ENCODE results near the gene PRKCQ.
A peak's percentile ranks its signal among the peaks of the same experiment; 100 is the strongest.

PRKCQ gene

DNA sequence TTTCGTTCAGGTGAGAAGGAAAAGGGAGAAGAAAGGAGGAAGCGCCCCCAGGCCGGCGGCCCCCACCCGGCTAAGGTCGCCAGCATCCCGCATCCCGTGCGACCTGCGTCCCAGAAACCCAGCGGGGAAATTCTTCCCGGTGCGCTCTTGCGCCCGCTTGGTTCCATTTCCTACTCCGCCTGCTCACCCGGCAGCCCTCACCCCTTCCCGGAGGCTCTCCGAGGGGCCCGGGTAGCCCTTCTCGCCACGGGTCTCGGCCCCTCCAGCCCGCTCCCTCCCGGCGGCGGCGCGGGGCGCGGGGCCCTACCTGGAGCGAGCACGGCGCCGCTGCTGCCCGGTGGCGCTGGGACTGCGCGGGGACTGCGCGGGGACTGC is at the start of gene PRKCQ:
TSS of gene PRKCQ (minus strand) at position 373 of the 375 bp plus-strand sequence. CDS start 65,141 bp downstream, outside the sequence.
- no peak for DNase-seq

DNA sequence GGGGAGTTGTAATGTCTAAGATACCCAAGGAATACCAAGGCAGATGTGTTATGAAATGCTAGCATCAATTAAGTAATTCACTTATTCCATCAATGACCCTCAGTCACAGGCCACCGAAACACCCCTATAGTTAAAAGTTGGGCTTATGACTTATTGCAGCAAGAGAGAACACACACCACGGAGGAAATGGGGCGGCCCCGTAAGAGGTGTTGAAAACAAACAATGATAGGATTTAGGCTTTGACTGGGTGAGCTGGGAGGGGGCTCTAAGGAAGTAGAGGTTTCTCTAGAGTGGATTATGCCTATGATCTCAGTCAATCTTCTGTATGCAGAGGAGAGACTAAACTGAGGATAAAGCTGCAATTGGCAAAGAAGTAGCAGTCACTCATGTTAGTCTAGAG is 45.4 kb upstream of the PRKCQ start:
- DNase-seq, result no peak

GRCh38 chr10:6624392-6624791 is 44.3 kb upstream of the PRKCQ start:
- no peak for DNase-seq

DNA sequence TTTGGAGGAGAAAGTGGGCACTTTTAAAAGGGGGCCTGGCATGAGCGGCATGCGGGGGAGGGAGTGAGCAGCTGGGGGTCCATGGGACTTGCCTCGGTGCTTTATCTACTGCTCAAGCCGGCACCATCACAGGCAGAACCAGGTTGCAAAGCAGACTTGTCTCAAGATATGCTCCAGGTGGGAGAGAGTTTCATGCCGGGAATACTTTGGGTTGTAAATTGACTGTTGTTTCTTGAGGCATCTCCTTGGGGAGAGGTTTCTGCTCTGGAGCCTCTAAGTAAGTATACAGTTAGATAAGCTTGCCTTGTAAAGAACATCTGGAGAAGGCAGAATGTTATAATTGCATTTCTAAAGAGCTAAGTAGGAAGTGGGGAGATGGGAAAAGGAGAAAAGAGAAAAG is 42.8 kb upstream of the PRKCQ start:
- DNase-seq, result no peak

- DNase-seq, result no peak
These were observed 41.5 kb upstream of the PRKCQ start for GRCh38 chr10:6621536-6621935.

DNA sequence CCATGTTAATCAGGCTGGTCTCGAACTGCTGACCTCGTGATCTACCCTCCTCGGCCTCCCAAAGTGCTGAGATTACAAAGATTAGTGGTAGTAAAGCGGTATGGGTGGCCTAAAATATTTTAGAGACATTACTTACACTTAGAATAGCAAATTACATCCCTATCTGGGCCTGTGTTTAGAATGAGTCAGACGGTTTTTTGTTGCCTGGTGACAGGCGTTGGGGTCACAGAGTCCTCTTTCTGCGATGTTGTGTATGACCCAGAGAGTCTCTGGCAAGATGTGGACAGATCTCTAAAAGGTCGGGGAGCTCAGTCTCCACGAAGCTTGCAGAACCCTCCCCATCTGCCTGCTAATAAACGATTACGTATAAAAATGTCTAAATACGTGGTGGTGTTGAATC is 39.6 kb upstream of the PRKCQ start:
- no peak for DNase-seq

GRCh38 chr10:6618340-6618739 is 38.3 kb upstream of the PRKCQ start:
- DNase-seq, result no peak

DNA sequence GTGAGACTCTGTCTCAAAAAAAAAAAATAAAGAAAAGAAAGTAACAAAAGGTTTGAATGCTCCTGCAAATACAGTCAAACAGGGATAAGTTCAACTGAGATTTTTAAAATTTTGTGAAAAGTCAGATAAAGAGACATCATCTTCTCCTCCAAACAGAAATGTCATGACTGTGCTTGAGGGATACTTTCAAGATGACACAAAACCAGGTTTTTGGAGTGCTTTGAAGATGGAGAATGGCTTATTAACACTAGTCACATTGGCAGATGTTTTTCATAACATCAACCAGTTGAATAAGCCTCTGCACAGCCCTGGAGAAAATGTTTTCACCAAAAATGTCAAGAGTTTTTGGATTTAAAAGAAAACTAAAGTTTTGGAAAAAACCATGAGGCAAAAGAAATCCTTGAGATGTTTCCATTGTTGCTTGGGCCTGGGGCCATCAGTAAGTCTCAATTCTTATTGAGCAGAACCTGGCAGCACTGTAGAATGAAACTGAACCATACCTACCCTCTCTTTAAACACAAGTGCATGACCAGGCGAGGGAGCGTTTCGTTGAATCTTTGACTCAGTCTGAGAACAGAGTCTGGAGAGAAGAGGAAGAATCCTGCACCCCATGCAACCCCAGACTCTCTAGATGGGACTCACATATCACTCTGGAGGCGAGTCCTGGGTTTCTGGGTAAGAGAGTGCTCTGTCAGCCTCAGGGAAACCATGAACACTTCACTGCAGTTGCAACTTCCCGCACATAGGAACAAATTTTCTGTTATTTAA is 37.4 kb upstream of the PRKCQ start:
- no peak for DNase-seq

DNA sequence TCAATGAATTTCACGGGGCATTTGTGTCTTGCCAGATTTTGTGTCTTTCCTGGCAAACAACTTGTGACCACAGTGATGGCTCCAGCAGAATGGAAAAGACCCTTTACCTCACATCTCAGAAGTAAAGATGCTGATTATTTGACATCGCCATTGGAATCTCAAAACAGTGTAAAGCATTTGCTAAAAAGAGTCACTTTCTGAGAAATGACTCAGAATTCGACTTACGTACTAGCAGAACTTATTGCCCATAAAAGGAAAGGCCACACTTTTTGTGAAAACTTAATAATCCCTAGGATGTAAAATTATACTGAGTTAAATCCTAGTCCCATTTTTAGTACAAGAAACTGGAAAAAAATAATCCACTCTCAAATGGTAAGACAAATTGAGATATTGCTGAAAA is 35.9 kb upstream of the PRKCQ start:
- no peak for DNase-seq

DNA sequence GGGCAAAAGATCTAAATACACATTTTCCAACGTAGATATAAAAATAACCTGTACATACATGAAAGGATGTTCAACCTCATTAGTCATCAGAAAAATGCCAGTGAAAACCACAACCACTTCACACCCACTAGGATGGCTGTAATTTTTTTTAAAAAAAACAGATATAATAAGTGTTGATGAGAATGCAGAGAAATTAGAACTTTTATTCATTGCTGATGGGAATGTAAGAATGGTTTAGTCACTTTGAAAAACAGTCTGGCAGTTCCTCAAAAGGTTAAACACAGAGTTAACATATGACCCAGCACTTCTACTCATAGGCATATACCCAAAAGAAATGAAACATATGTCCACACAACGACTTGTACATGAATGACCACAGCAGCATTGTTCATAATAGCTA is 32.3 kb upstream of the PRKCQ start:
- peak in 1 of 2 donors; percentile 34 for DNase-seq

- no peak for DNase-seq
These were observed 30.6 kb upstream of the PRKCQ start for GRCh38 chr10:6610647-6611046.

DNA sequence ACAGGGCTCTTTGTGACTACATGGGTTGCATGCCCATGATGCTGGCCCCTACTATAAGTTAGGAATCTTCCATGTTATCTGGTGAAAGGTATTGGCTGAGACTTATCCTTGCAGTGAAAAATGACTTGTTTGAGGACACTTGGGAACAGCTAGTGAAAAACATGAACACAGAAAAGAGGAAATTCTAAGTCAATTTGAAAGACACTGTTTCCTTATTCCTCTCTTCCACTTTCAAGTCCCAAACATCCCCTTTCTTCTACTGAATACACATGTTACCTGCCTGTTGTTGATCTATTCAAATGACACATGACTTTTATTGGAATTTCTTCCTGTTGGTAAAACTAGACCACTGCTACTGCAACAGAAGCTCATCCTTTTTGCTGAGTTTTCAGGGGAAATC is 29.5 kb upstream of the PRKCQ start:
- DNase-seq, result no peak

GRCh38 chr10:6607778-6608177 is 27.7 kb upstream of the PRKCQ start:
- no peak for DNase-seq

GRCh38 chr10:6607182-6607581 is 27.1 kb upstream of the PRKCQ start:
- DNase-seq, result peak in 1 of 2 donors; percentile 56

DNA sequence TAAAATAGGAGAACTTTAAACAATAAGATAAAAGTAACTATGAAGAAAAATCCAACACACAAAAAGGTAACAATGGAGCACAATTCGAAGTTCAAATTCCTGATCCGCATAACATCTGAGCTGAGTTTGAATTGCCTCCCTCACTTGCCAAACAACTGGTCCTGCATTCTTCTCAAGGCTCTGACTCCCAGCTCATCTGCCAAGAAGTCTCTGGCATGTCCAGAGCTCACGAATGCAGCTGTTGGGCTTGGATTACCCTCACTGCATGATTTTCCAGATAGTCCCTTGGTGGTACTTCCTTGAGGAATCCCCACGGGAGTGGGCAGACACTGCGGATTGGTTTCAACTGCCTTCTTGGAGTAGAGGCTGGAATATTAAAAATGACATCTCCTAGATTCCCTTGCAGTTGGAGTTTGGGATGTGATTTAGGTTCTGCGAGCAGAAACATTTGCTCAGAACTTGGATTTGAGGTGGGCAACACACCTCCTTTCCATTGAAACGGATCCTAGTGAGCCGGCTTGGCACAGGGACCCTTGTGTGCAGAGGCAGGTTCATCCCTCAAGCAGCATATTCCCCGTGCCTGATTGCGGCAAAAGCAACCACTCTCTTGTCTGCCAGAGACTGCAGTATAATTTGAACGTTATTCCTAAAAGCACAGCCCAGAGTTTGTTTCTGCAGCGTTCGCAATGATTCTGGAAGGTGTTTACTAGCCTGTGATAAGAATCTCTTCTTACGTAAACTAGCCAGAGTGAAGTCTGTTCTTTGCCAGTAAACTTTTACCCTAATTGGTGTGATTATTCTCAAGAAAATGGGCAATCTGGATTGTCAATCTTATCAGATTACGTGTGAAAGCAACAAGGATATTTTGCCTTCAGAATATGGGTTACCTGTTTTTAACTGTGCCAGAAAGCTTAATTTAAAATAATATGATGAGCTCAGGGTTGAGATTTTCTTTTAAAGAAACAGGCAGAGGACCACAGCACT is 23.4 kb upstream of the PRKCQ start:
- no peak for DNase-seq

- DNase-seq, result no peak
These were observed 22.6 kb upstream of the PRKCQ start for GRCh38 chr10:6602700-6603084.

- no peak for DNase-seq
These were observed 22.1 kb upstream of the PRKCQ start for GRCh38 chr10:6602026-6602699.

DNA sequence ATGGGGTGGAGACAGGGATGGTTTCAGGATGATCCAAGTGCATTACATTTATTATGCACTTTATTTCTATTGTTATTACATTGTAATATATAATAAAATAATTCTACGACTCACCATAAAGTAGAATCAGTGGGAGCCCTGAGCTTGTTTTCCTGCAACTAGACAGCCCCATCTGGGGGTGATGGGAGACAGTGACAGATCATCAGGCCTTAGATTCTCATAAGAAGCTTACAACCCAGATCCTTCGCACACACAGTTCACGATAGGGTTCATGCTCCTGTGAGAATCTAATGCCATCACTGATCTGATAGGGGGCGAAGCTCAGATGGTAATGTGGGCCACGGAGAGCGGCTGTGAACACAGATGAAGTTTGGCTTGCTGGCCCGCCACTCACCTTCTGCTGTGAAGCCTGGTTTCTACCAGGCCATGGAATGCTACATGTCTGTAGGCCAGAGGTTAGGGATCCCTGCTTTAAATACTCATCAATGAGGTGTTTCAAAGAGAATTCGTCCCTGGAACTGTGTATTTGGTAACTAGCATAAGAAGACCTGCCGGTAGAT is 21.2 kb upstream of the PRKCQ start:
- DNase-seq, result peak; percentile 24 to 39

GRCh38 chr10:6600224-6600987 is 20.3 kb upstream of the PRKCQ start:
- no peak for DNase-seq

DNA sequence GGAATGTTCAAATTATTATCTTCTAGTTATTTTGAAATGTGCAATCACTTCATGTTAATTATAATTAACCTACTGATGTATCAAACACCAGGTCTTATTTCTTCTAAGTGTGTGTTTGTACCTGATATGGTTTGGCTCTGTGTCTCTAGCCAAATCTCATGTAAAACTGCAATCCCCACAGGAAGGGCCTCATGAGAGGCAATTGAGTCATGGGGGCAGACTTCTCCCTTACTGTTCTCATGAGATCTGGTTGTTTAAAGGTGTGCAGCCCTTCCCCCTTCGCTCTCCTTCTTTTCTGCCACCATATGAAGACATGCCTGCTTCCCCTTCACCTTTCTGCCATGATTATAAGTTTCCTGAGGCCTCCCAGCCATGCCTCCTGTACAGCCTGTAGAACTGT is 18.6 kb upstream of the PRKCQ start:
- DNase-seq, result no peak

DNA sequence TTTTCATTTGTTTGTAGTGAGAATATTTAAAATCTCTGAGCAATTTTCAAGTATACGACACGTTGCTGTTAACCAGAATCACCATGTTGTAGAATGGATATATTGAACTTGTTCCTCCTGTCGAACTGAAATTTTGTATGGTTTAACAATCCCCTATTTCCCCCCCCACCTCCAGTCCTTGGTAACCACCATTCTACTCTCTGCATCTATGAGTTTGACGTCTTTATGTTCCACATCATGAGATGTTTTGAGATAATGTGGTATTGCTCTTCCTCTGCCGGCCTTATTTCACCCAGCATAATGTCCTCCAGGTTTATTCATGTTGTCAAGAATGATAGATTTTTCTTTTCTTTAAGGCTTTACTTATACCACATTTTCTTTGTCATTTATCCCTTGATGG is 17.4 kb upstream of the PRKCQ start:
- DNase-seq, result no peak

GRCh38 chr10:6595499-6595898 is 15.4 kb upstream of the PRKCQ start:
- no peak for DNase-seq

Measured in activated CD4-positive, alpha-beta T cell treated with anti-CD3 and anti-CD28 coated beads for 4 hours (primary cell).